Ureter (tissue), 1 donor: ENCODE data around the gene TUBG2. TPM values are rescaled to one million over a fixed set of nuclear protein-coding genes. Genes with fewer than 3 reads are reported as not detected.
"Not testable (repeated sequence)": the region's sequence is repeated elsewhere in the genome, so short reads cannot be mapped to it uniquely, and the experiment has no call there.

Experiments
- DNase-seq: peaks from one replicate; pipeline ENCODE4 v3.0.0-alpha.2; 2020; ENCODE audit warnings: low spot score
- total RNA-seq: library from RNA; stranded (reverse); gene quantifications from one replicate; pipeline ENCODE4 v1.2.4, GENCODE V29; 2023
- donor health status: DM: yes; HTN: yes; CAD: no.

Gene TUBG2
- 41.0 TPM for total RNA-seq

DNA sequence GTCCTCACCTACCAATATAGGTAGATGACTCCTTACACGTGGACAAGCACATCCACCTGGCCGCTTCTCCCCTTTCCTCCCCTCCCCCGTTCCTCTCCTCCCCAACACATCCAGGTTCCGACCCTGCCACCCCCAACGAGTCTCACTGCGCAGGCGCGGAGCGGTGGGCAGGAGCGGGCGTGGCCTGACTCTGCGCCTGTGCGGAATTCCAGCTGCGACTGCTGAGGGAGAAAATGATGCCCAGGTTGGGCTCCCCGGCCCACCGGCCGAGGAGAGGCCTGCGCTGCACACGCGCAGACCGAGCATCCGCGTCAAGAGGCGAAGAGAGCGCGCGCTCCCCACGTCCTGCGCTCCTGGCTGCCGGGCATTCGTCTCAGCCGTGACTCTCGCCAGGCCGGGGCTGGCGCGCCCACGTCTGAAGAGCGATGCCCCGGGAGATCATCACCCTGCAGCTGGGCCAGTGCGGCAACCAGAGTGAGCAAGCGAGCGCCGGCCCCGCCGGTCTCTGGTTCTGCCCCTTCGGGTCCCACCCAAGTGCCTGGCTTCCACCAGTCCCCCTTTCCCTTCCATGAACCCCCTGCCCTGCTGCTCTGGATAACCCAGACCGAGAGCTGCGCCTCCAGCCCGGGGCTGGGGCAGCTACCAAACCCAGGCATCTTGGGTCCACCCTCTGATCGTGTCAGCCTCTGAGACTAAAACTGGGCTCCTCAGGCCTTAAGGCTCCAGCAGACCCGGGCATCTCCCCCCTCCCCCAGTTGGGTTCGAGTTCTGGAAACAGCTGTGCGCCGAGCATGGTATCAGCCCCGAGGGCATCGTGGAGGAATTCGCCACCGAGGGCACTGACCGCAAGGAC, at the start of gene TUBG2:
Gene TUBG2 (plus strand): TSS at position 206 of the 853 bp plus-strand sequence. CDS start 220 bp downstream, at position 426.
- peak; percentile 90 for DNase-seq

GRCh38 chr17:42609814-42610801, 49.0 kb upstream of the TUBG2 start:
- DNase-seq = not testable (repeated sequence)

GRCh38 chr17:42612013-42612412, 47.1 kb upstream of the TUBG2 start:
- no peak for DNase-seq

- no peak for DNase-seq
These were observed 45.3 kb upstream of the TUBG2 start for GRCh38 chr17:42613699-42614295.

DNA sequence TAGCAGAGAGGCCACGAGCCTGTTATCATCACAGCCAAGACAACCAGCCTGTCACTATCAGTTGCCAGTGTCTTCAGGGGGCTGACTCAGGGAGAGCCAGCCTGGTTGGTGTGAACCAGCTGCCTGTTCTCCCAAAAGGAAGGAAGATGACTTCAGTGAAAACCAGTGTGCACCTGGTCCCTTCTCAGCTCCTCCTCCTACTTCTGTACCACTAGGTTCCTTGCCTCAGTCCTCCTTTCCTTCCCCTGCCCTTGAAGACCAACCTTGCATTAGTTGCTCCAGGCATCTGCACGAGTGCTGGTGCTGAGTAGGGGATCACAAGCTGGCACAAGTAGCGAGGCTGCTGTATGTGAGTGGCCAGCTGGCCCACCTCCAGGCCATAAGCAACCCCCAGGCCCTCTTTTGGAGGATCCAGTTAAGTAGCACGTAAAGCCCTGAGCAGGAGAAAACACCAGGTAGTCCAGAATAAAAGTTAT, 41.1 kb upstream of the TUBG2 start:
- DNase-seq = no peak

GRCh38 chr17:42618442-42619150, 40.5 kb upstream of the TUBG2 start:
- DNase-seq = peak; percentile 56

- DNase-seq = not testable (repeated sequence)
These were observed 37.1 kb upstream of the TUBG2 start for GRCh38 chr17:42621987-42622386.

DNA sequence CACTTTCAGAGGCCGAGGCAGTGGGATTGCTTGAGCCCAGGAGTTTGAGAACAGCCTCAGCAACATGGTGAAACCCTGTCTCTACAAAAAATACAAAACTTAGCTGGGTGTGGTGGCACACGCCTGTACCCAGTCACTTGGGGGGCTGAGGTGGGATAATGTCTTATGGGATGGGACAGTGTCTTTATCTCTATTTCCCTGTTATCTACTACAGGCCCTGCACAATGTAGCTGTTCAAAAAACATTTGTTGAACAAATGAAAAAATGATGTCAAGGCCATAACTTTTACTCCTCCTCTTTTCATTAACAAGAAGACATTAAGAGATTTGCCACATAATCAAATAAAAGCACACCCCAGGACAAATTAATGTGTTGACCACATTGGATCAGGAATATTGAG, 35.8 kb upstream of the TUBG2 start:
- DNase-seq = no peak

DNA sequence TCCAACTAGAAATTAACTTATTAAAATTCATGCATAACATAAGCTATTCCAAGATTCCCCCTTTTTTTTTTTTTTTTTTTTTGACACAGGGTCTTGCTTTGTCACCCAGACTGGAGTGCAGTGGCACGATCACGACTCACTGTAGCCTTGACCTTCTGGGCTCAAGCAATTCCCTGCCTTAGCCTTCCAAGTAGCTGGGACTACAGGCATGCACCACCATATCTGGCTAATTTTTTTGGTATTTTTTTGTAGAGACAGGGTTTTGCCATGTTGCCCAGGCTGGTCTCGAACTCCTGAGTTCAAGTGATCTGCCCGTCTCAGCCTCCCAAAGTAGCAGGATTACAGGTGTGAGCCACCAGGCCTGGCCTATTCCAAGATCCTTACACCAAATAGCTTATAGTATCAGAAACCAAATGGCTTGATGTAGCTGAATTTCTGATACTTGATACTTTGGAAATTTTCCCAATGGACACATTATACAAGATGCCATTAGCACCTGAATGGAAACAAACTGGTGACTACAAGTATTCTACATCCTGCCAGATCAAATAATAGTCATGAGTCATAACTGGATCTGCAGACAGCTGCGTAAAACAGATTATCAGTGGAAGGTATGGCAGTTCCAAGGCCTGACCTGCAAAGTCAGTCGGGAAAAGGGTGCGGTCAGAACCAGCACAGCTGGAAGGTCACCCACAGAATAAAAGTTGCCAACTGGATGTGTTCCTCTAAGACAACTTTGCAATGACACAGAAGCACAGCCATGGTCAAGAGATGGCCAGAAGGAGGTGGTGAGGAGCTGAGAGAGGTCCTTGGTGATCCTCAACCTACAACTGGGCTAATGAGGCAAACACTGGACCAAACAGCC, 35.1 kb upstream of the TUBG2 start:
- no peak for DNase-seq

DNA sequence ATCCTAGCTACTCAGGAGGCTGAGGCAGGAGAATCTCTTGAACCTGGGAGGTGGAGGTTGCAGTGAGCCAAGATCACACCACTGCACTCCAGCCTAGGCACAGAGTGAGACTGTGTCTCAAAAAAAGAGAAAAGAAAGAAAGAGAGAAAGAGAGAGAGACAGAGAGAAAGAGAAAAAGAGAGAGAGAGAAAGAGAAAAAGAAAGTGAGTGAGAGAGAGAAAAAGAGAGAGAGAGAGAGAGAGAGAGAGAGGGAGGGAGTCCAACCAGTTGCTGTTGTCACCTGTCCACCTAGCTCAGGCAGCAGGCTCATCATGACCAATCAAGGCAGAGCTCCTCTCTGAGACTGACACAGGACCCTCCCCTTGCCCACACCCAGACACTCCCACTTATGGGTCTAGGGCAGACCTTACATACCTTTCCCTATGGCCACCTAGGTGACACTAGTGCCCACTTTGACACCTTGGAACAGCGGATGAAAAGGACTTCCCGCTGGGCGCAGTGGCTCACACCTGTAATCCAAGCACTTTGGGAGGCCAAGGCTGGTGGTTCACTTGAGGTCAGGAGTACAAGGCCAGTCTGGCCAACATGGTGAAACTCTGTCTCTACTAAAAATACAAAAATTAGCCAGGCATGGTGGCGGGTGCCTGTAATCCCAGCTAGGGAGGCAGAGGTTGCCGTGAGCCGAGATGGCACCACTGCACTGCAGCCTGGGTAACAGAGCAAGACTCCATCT, 31.9 kb upstream of the TUBG2 start:
- DNase-seq = not testable (repeated sequence)

GRCh38 chr17:42629411-42630009, 29.6 kb upstream of the TUBG2 start:
- no peak for DNase-seq

GRCh38 chr17:42632949-42633444, 26.1 kb upstream of the TUBG2 start:
- peak; percentile 60 for DNase-seq

- no peak for DNase-seq
These were observed 19.5 kb upstream of the TUBG2 start for GRCh38 chr17:42639525-42640113.

- no peak for DNase-seq
These were observed 19.0 kb upstream of the TUBG2 start for GRCh38 chr17:42640121-42640520.

DNA sequence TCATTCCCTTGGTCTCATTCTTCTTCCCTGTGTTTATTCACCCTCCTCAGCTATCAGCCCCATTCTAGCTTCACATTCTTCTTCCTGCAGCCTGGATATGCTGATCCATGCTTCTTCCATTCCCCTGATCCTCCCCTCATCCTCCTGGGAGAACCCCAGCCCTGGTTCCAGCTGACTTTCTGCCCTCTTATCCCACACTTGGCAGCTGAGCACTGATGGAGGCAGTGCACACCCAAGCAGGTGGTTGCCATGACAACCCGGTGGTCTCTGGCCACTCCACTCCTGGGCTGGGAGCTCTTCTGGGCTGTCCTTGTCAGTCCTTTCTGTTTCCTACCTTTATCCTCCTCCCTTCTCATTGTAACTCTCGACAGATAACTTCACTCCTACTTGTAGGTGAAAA, 16.7 kb upstream of the TUBG2 start:
- no peak for DNase-seq

DNA sequence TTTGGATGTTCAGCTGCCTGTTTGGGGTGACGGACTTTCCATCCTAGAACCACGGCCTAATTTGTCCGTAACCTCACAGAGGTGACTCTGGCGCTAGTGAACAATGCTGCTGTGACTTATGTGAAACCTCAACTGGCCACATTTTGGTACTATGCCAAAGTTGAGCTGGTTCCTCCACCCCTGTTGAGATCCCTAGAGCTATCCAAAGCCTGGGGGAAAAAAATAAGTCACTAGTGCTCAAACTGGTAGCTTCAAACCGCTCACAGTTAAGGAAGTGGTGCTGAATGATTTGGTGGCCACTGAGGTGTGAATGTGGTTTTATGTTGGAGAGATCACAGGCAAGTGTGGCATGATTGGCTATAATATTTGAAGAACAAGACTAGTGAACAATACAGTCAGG, 11.3 kb upstream of the TUBG2 start:
- DNase-seq = no peak

- DNase-seq = no peak
These were observed 7.7 kb upstream of the TUBG2 start for GRCh38 chr17:42651392-42651791.
